SH-SY5Y (cell line): ENCODE data around the gene NKIRAS1.

Experiments used
- GATA2 ChIP-seq: IDR thresholded peaks from 2 replicates; pipeline ENCODE4 v1.6.1; 2011; ENCODE audit warnings: mild to moderate bottlenecking, low read depth, low read length
- GATA3 ChIP-seq: IDR thresholded peaks from 2 replicates; pipeline ENCODE4 v1.6.1; 2011; ENCODE audit warnings: low read depth, mild to moderate bottlenecking, low read length, moderate library complexity

- no peak for TF ChIP-seq GATA2
- TF ChIP-seq GATA3, result no peak
Observed at GRCh38 chr3:23880703-23881339, 36.0 kb downstream of the NKIRAS1 start.
